Right lobe of liver (tissue), 6 donors: Measurements from ENCODE around the gene EFCAB12. TPM values are rescaled to one million over a fixed set of nuclear protein-coding genes. Genes with fewer than 3 reads are reported as not detected.

Experiments
- ATAC-seq, 4 donors: fragments of 200-7000 bp; cut with Tn5 transposase; one replicate each; pipeline ENCODE4 v1.9.1; 2020; ENCODE audit warnings: mild to moderate bottlenecking in 4 of 4, moderate library complexity in 4 of 4
- DNase-seq, 3 donors: peaks; one replicate each; pipeline ENCODE4 v3.0.0-alpha.2; 2020
- H3K27ac ChIP-seq, 3 donors: fragments of 200-600 bp; one replicate each; pipeline ENCODE4 v1.8.0; 2022
- H3K27me3 ChIP-seq, 2 donors: fragments of 200-600 bp; one replicate each; pipeline ENCODE4 v1.8.0; 2022
- H3K36me3 ChIP-seq, 4 donors: fragments of 200-600 bp; sonication (generic) in 1 of 4; one replicate each; pipeline versions ENCODE4 v1.5.1 to v1.8.0; 2017 to 2022; ENCODE audit warnings: control low read depth in 1 of 4
- H3K4me1 ChIP-seq, 4 donors: fragments of 200-600 bp; sonication (generic) in 1 of 4; one replicate each; pipeline versions ENCODE4 v1.5.1 to v1.8.0; 2017 to 2022; ENCODE audit warnings: control low read depth in 1 of 4
- H3K4me3 ChIP-seq, 3 donors: fragments of 200-600 bp; one replicate each; pipeline ENCODE4 v1.8.0; 2022
- H3K9me3 ChIP-seq, 4 donors: fragments of 200-600 bp; sonication (generic) in 1 of 4; one replicate each; pipeline versions ENCODE4 v1.5.1 to v1.8.0; 2017 to 2022; ENCODE audit warnings: control low read depth in 1 of 4
- CTCF ChIP-seq, 4 donors: fragments of 200-600 bp in 3 of 4; fragments of 450-650 bp in 1 of 4; IDR thresholded peaks; one replicate each; pipeline versions ENCODE4 v1.5.1 to v1.8.0; 2016 to 2022; ENCODE audit warnings: antibody characterized with exemption in 4 of 4, mild to moderate bottlenecking in 2 of 4
- POLR2A ChIP-seq: fragments of 450-650 bp; IDR thresholded peaks from one replicate; pipeline ENCODE4 v1.6.1; 2017; ENCODE audit warnings: antibody characterized with exemption, mild to moderate bottlenecking
- WGBS: methylation state at CpG from one replicate; pipeline ENCODE4 v1.1.6; 2018; ENCODE audit warnings: low coverage, low lambda C conversion rate; ENCODE audit not compliant: insufficient coverage; ENCODE audit errors: missing lambda C conversion rate; 5-methylcytosine and 5-hydroxymethylcytosine counted together
- intact Hi-C, 2 donors: fragments of 100-400 bp; cut with DNase I; formaldehyde crosslinking; loops; one replicate each; pipeline versions ENCODE4 v1.11.2 to v1.14.1; 2022
- long read RNA-seq: library from polyadenylated mRNA; unstranded; transcript quantifications from one replicate; pipeline ENCODE4 v2.0.0, GENCODE V29; 2019
- total RNA-seq, 6 experiments: library from RNA; depleted of rRNA in 2 of 6; stranded (reverse); fragments of >200 nt in 2 of 6; fragmentation: NEBNext Ultra II Directional in 3 of 6; extraction: Animal tissue kit (Norgen Biotek cat#: 25700) in 3 of 6; gene quantifications; one replicate each; pipeline versions ENCODE4 v1.1.0 to v1.2.4, GENCODE V29; 2016 to 2023
- donor health status: DM: no; HTN: yes; CAD: no.
- donor health status: DM: no; HTN: no; CAD: no.
- donor health status: DM: no; HTN: no; CAD: no.
- donor health status: DM: no; HTN: yes; CAD: no.
- donor health status: DM: no; HTN: yes; CAD: no.

The EFCAB12 gene
- total RNA-seq = 1 to 10 TPM in 5 of 6 experiments, under 1 TPM in 1; 0.26 to 4.7 (median 2.0) TPM
- long read RNA-seq = 0 reads

- DNase-seq (peak; percentile 97 to 98 (median 98)), ATAC-seq (peak; percentile 86 to 96 (median 94))
- no peaks in the 10 kb centered on the region for H3K27me3 ChIP-seq
- H3K4me3 ChIP-seq = peak within 1 kb of the TSS; percentile 25 to 52 (median 46)
- TF ChIP-seq POLR2A (no peak), CTCF (IDR thresholded peaks at IDR 0.05) (no peak)
- H3K4me1 ChIP-seq = peaks cover 0 to 47% (median 9%) of the 10 kb centered on the region in 4 donors
- peaks cover 0 to 23% (median 12%) of the 10 kb centered on the region in 4 donors for H3K36me3 ChIP-seq
- intact Hi-C loops = no loop called here
- H3K27ac ChIP-seq = peak within 1 kb of the TSS; percentile 30 to 51 (median 38)
- 2% methylated on average over 19 of the region's 42 CpGs for WGBS
- no peaks in the 10 kb centered on the region for H3K9me3 ChIP-seq
These were observed at the start of gene EFCAB12 for GRCh38 chr3:129428376-129429079. EFCAB12 (minus strand) TSS chr3:129428636; CDS start chr3:129428488, 148 bp downstream.

- Histone ChIP-seq H3K27ac (no peak overlapping the region), H3K9me3 (no peaks in the 10 kb centered on the region), H3K27me3 (no peaks in the 10 kb centered on the region), H3K36me3 (peaks cover 0 to 20% (median 0%) of the 10 kb centered on the region in 4 donors), H3K4me3 (no peak overlapping the region), H3K4me1 (peaks cover 0 to 33% (median 7%) of the 10 kb centered on the region in 4 donors)
- no peak for TF ChIP-seq CTCF (IDR thresholded peaks at IDR 0.05)
- no peak for TF ChIP-seq POLR2A
- DNase-seq (no peak), ATAC-seq (no peak)
- 96% methylated on average over 6 of the region's 6 CpGs for WGBS
- intact Hi-C loops = no loop called here
These were observed 48.1 kb upstream of the EFCAB12 start for GRCh38 chr3:129476586-129476985.

GRCh38 chr3:129475863-129476262 is 47.4 kb upstream of the EFCAB12 start:
- peaks cover 0 to 20% (median 0%) of the 10 kb centered on the region in 4 donors for H3K36me3 ChIP-seq
- no peak overlapping the region for H3K27ac ChIP-seq
- DNase-seq (no peak), ATAC-seq (no peak)
- no peaks in the 10 kb centered on the region for H3K27me3 ChIP-seq
- H3K9me3 ChIP-seq = no peaks in the 10 kb centered on the region
- intact Hi-C loops = no loop called here
- H3K4me1 ChIP-seq = peaks cover 0 to 33% (median 7%) of the 10 kb centered on the region in 4 donors
- TF ChIP-seq POLR2A (no peak), CTCF (IDR thresholded peaks at IDR 0.05) (no peak)
- 95% methylated on average over 3 of the region's 3 CpGs for WGBS
- H3K4me3 ChIP-seq = no peak overlapping the region

GRCh38 chr3:129474984-129475804 is 46.8 kb upstream of the EFCAB12 start:
- TF ChIP-seq CTCF (IDR thresholded peaks at IDR 0.05) = no peak
- TF ChIP-seq POLR2A = no peak
- Histone ChIP-seq H3K36me3 (peaks cover 0 to 20% (median 0%) of the 10 kb centered on the region in 4 donors), H3K27me3 (no peaks in the 10 kb centered on the region), H3K4me1 (peaks cover 0 to 33% (median 7%) of the 10 kb centered on the region in 4 donors), H3K9me3 (no peaks in the 10 kb centered on the region), H3K4me3 (no peak overlapping the region), H3K27ac (no peak overlapping the region)
- intact Hi-C loops = no loop called here
- WGBS = 94% methylated on average over 10 of the region's 10 CpGs
- ATAC-seq = no peak
- DNase-seq = no peak
